Liver (tissue), 3 donors: Measurements from ENCODE around the gene NHS.

Experiments used
- CTCF ChIP-seq: fragments of 150-350 bp; IDR thresholded peaks from 2 replicates; pipeline ENCODE4 v1.5.1; 2017; ENCODE audit warnings: improper control_type of control experiment, low read depth, low read length; ENCODE audit not compliant: missing input control
- FOXA1 ChIP-seq: IDR thresholded peaks from 2 replicates; pipeline ENCODE4 v1.6.1; 2016; ENCODE audit warnings: antibody characterized with exemption
- GABPA ChIP-seq, 2 donors: IDR thresholded peaks in 1 of 2; conservative IDR thresholded peaks in 1 of 2; 2 replicates each; pipeline ENCODE4 v1.6.1; 2016; ENCODE audit warnings: antibody characterized with exemption in 2 of 2, mild to moderate bottlenecking in 1 of 2, moderate library complexity in 1 of 2
- JUND ChIP-seq, 2 donors: IDR thresholded peaks; 2 replicates each; pipeline ENCODE4 v1.6.1; 2016; ENCODE audit warnings: antibody characterized with exemption in 2 of 2
- MAX ChIP-seq: IDR thresholded peaks from 2 replicates; pipeline ENCODE4 v1.6.1; 2016; ENCODE audit warnings: antibody characterized with exemption
- NR2F2 ChIP-seq: IDR thresholded peaks from 2 replicates; pipeline ENCODE4 v1.6.1; 2016; ENCODE audit warnings: antibody characterized with exemption
- RAD21 ChIP-seq, 2 donors: IDR thresholded peaks; 2 replicates each; pipeline ENCODE4 v1.6.1; 2016; ENCODE audit warnings: antibody characterized with exemption in 2 of 2, mild to moderate bottlenecking in 2 of 2
- REST ChIP-seq: IDR thresholded peaks from 2 replicates; pipeline ENCODE4 v1.6.1; 2016; ENCODE audit warnings: antibody characterized with exemption, mild to moderate bottlenecking
- RXRA ChIP-seq, 2 donors: IDR thresholded peaks; 2 replicates each; pipeline ENCODE4 v1.6.1; 2017 to 2018; ENCODE audit warnings: antibody characterized with exemption in 2 of 2, mild to moderate bottlenecking in 1 of 2
- SP1 ChIP-seq: IDR thresholded peaks from 2 replicates; pipeline ENCODE4 v1.6.1; 2018; ENCODE audit warnings: antibody characterized with exemption, mild to moderate bottlenecking
- TAF1 ChIP-seq: conservative IDR thresholded peaks from 2 replicates; pipeline ENCODE4 v1.6.1; 2016; ENCODE audit warnings: antibody characterized with exemption, mild to moderate bottlenecking
- YY1 ChIP-seq: IDR thresholded peaks from 2 replicates; pipeline ENCODE4 v1.6.1; 2016; ENCODE audit warnings: antibody characterized with exemption, mild to moderate bottlenecking
- ZBTB33 ChIP-seq: IDR thresholded peaks from 2 replicates; pipeline ENCODE4 v1.6.1; 2016; ENCODE audit warnings: antibody characterized with exemption
- donor health status: healthy.
- donor health status: healthy.

GRCh38 chrX:17361620-17362019, 13.4 kb upstream of the NHS start:
- TF ChIP-seq CTCF, result no peak
- no peak for TF ChIP-seq SP1
- no peak for TF ChIP-seq TAF1
- TF ChIP-seq REST, result no peak
- no peak for TF ChIP-seq RXRA (IDR thresholded peaks at IDR 0.05)
- no peak for TF ChIP-seq ZBTB33
- no peak for TF ChIP-seq GABPA (IDR thresholded peaks at IDR 0.05 in 1 of 2, conservative IDR thresholded peaks at IDR 0.05 in 1 of 2)
- no peak for TF ChIP-seq YY1
- no peak for TF ChIP-seq FOXA1
- TF ChIP-seq MAX, result no peak
- no peak for TF ChIP-seq NR2F2
- no peak for TF ChIP-seq RAD21 (IDR thresholded peaks at IDR 0.05)
- TF ChIP-seq JUND (IDR thresholded peaks at IDR 0.05), result no peak
